GM10248 (cell line): Measurements from ENCODE around the gene POU6F1.

Experiments
- CTCF ChIA-PET: fragments of 300-600 bp; sonication (Branson Sonifier 250); formaldehyde crosslinking; extraction: SDS; loops from one replicate; lab custom pipeline; 2021; ENCODE audit warnings: antibody characterized with exemption; lab: Yijun Ruan, JAX
- POLR2A ChIA-PET: fragments of 350-650 bp; sonication (Branson Sonifier 250); formaldehyde crosslinking; extraction: SDS; loops from one replicate; lab custom pipeline; 2020; ENCODE audit warnings: antibody characterized with exemption; lab: Yijun Ruan, JAX
- DNase-seq: peaks from one replicate; pipeline ENCODE4 v3.0.0; 2012; ENCODE audit errors: extremely low spot score
- CTCF ChIP-seq: IDR thresholded peaks from 2 replicates; pipeline ENCODE4 v1.5.1; 2012; ENCODE audit warnings: mild to moderate bottlenecking, low read depth; ENCODE audit errors: extremely low read depth, missing control alignments, control extremely low read depth

Gene POU6F1

DNA sequence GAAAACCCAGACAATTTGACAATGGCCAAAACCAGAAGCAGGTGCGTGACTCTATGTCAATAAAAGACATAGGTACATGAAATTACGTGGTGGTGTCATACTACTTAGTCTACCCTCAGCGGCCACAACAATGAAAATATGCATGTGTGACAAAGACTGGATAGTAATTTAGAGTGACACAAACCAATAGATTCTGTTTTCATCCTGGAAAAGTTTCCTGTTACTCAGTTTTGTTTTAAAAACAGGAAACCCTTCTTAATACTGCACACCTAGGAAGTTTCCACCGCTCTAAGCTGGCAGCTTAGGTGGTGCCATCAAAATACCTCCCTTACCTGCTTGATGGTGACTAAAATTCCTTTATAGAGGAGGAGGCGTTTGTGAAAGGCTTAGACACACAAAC is 15.1 kb downstream of the POU6F1 start:
- ChIA-PET CTCF (interaction anchor here (2.5 kb wide), 1 partner anchor 13 kb away, joined by 11 read pairs; no protein-coding TSS in a partner anchor), POLR2A (no interaction called here)
- no peak for DNase-seq
- TF ChIP-seq CTCF = no peak

- no peak for TF ChIP-seq CTCF
- CTCF ChIA-PET = interaction anchor here (1.2 kb wide), 1 partner anchor 17 kb away, joined by 4 read pairs; the partner anchor contains the start of gene POU6F1
- POLR2A ChIA-PET = no interaction called here
- DNase-seq = no peak
These were observed 17.1 kb downstream of the POU6F1 start for GRCh38 chr12:51200806-51201205.

- DNase-seq = no peak
- TF ChIP-seq CTCF = no peak
- POLR2A ChIA-PET = no interaction called here
- CTCF ChIA-PET = interaction anchor here (1.2 kb wide), 1 partner anchor 18 kb away, joined by 4 read pairs; the partner anchor contains the start of gene POU6F1
These were observed 17.7 kb downstream of the POU6F1 start for GRCh38 chr12:51200156-51200555.

DNA sequence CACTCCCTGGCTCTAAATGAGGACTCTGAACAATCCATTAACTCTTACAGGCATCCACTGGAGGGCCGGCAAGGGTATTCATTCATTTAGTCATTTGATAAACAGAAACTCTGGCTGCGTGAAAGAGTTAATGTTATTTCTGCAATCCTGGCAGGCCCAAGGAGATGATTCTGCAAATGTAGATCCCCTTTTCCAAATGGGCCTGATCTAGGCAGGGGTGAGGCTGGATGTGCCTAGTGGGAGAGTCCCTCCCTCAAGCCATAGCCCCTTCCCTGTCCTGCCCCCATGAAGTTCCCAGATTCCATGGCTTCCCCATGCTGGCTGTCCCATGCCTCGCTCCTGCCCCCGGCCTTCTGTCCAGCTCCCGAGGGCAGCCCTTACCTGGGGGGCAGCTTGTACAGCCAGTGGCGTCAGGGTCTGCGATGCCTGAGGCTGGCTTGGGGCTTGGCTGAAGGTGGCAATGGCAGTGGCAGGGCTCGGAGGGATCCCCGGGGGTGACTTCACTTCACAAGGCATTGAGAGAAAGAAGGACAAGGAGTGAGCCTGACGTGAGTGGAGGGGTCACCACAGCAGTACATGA is 18.4 kb downstream of the POU6F1 start:
- CTCF ChIA-PET = interaction anchor here (1.2 kb wide), 1 partner anchor 19 kb away, joined by 4 read pairs; the partner anchor contains the start of gene POU6F1
- TF ChIP-seq CTCF = no peak
- POLR2A ChIA-PET = no interaction called here
- DNase-seq = no peak

GRCh38 chr12:51198568-51199365 is 19.1 kb downstream of the POU6F1 start:
- TF ChIP-seq CTCF = no peak
- POLR2A ChIA-PET = no interaction called here
- CTCF ChIA-PET = no interaction called here
- no peak for DNase-seq

GRCh38 chr12:51197736-51198567 is 19.9 kb downstream of the POU6F1 start:
- ChIA-PET POLR2A (no interaction called here), CTCF (interaction anchor here (1.1 kb wide), 1 partner anchor 10 kb away, joined by 4 read pairs; no protein-coding TSS in a partner anchor)
- DNase-seq = no peak
- TF ChIP-seq CTCF = no peak
